Gastroesophageal sphincter (tissue), 4 donors: Measurements from ENCODE around the gene SDF2L1. TPM values are rescaled to one million over a fixed set of nuclear protein-coding genes. Genes with fewer than 3 reads are reported as not detected.

Source experiments
- ATAC-seq: fragments of 150-250 bp; one replicate; pipeline ENCODE4 v1.9.1; 2016; ENCODE audit warnings: mild to moderate bottlenecking, moderate library complexity
- H3K27ac ChIP-seq, 4 donors: fragments of 200-600 bp; sonication (generic) in 3 of 4; 1 replicate in 3 of 4; 2 replicates in 1 of 4; pipeline ENCODE4 v1.5.1; 2016 to 2019
- H3K27me3 ChIP-seq: fragments of 200-600 bp; sonication (generic); one replicate; pipeline ENCODE4 v1.5.1; 2019
- H3K36me3 ChIP-seq, 2 donors: fragments of 200-600 bp; sonication (generic); one replicate each; pipeline ENCODE4 v1.5.1; 2019; ENCODE audit warnings: control low read depth in 1 of 2
- H3K4me1 ChIP-seq, 3 donors: fragments of 200-600 bp; sonication (generic); 1 replicate in 2 of 3; 2 replicates in 1 of 3; pipeline ENCODE4 v1.5.1; 2016 to 2019; ENCODE audit warnings: control low read depth in 2 of 3
- H3K4me3 ChIP-seq, 2 donors: fragments of 200-600 bp; sonication (generic); one replicate each; pipeline ENCODE4 v1.5.1; 2019; ENCODE audit warnings: mild to moderate bottlenecking in 1 of 2, moderate library complexity in 1 of 2
- H3K9me3 ChIP-seq, 3 donors: fragments of 200-600 bp; sonication (generic); one replicate each; pipeline ENCODE4 v1.5.1; 2017 to 2019; ENCODE audit warnings: control low read depth in 2 of 3
- CTCF ChIP-seq, 4 experiments: fragments of 200-600 bp in 2 of 4; fragments of 450-650 bp in 2 of 4; sonication (generic) in 1 of 4; IDR thresholded peaks; one replicate each; pipeline ENCODE4 v1.5.1; 2017 to 2019; ENCODE audit warnings: antibody characterized with exemption in 4 of 4, mild to moderate bottlenecking in 2 of 4, moderate library complexity in 2 of 4
- EP300 ChIP-seq: sonication (generic); formaldehyde crosslinking; IDR thresholded peaks from one replicate; pipeline ENCODE4 v1.6.1; 2017; ENCODE audit warnings: antibody characterized with exemption, mild to moderate bottlenecking
- POLR2A ChIP-seq, 2 donors: fragments of 450-650 bp; IDR thresholded peaks; one replicate each; pipeline ENCODE4 v1.6.1; 2017; ENCODE audit warnings: antibody characterized with exemption in 2 of 2, mild to moderate bottlenecking in 2 of 2, moderate library complexity in 1 of 2
- POLR2AphosphoS5 ChIP-seq: sonication (generic); formaldehyde crosslinking; IDR thresholded peaks from one replicate; pipeline ENCODE4 v1.6.1; 2017; ENCODE audit warnings: antibody characterized with exemption
- WGBS, 2 donors: methylation state at CpG; one replicate each; pipeline ENCODE4 v1.1.5; 2018; ENCODE audit warnings: low coverage in 1 of 2; 5-methylcytosine and 5-hydroxymethylcytosine counted together
- total RNA-seq, 4 donors: library from RNA; depleted of rRNA; stranded (reverse); fragments of >200 nt; gene quantifications; one replicate each; pipeline ENCODE4 v1.1.0, GENCODE V29; 2016

SDF2L1 gene
- total RNA-seq, 4 donors from 2014 or later: 20.7 to 44.1 (median 30.5) TPM

- WGBS, 2 donors: no CpG with 5 or more reads among the region's 40 CpGs
- Histone ChIP-seq H3K4me1 (peaks cover 0 to 28% (median 11%) of the 10 kb centered on the region in 3 donors), H3K27ac (peak overlapping the region in 2 of 4 donors; percentile 57 to 58), H3K4me3 (peak overlapping the region; percentile 55 to 65), H3K9me3 (no peaks in the 10 kb centered on the region), H3K27me3 (peaks cover 51% of the 10 kb centered on the region), H3K36me3 (peaks cover 0 to 4% of the 10 kb centered on the region in 2 donors)
- ATAC-seq: no peak
- no peak for TF ChIP-seq POLR2A (IDR thresholded peaks at IDR 0.05)
- no peak for TF ChIP-seq POLR2AphosphoS5
- no peak for TF ChIP-seq EP300
- no peak for TF ChIP-seq CTCF (IDR thresholded peaks at IDR 0.05)
Measured at GRCh38 chr22:21652547-21653545, 10.7 kb downstream of the SDF2L1 start.

DNA sequence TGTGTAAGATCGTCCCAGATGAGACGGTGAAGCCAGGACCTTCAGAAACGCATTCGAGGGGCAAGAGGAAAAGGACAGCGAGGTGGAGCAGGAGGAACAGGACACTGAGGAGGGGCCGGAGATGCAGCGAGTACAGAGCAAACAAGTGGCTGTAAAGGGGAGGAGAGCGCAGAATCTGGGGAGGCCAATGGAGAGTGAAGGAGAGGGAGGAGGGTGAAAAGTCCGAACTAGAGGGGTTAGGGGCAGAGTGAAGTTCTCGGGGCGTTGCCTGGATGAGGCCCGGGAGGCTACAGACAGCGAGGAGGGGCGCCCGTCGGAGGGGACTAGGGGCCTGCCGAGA, 14.9 kb downstream of the SDF2L1 start:
- Histone ChIP-seq H3K27me3 (peaks cover 80% of the 10 kb centered on the region), H3K4me3 (peak overlapping the region in 1 of 2 donors; percentile 51), H3K27ac (peak overlapping the region in 1 of 4 donors; percentile 17), H3K4me1 (peaks cover 0 to 23% (median 3%) of the 10 kb centered on the region in 3 donors), H3K36me3 (no peaks in the 10 kb centered on the region), H3K9me3 (no peaks in the 10 kb centered on the region)
- no peak for TF ChIP-seq POLR2AphosphoS5
- TF ChIP-seq EP300: no peak
- TF ChIP-seq CTCF (IDR thresholded peaks at IDR 0.05): no peak
- TF ChIP-seq POLR2A (IDR thresholded peaks at IDR 0.05): no peak
- ATAC-seq: no peak
- 10 to 24% methylated on average over 7 to 17 of the region's 17 CpGs for WGBS, 2 donors

DNA sequence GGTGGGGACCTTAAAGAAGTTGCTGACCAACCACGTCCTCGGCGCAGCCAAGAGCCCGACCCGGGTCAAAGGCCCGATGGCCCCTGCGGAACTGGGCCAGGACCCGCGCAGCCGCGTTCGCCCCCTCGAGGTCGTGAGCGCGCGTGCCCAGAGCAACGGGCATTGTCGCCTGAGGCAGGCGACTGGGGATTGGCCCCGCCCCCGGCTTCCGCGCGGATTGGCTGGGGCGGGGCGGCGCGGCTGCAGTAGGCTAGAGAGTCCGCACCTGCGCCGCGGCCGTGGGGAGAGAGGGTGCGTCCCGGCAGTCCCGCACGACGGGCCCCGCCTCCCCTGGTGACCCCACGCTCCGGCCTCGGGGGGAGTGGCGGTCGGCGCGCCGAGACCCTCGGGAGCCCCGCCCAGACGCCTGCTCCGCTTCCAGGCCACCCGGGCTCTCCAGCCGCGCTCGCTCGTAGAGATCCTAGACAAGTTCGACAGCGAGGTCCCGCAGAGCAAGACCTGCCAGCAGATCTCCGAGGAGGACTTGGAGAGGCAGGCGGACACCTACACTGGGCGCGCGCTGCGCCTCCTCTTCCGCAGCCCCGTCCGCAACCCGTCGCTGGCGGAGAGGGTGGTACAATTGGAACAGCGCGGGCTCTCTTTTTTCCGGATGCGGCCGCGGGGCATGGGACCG, 15.4 kb downstream of the SDF2L1 start:
- H3K4me3 ChIP-seq: peak overlapping the region; percentile 25 to 51
- H3K27me3 ChIP-seq: peaks cover 79% of the 10 kb centered on the region
- peak overlapping the region in 1 of 4 donors; percentile 17 for H3K27ac ChIP-seq
- 1% methylated on average over 13 of the region's 79 CpGs; no CpG with 5 or more reads in 1 of the 2 donors for WGBS, 2 donors
- ATAC-seq: peak; percentile 75
- peaks cover 0 to 18% (median under 1%) of the 10 kb centered on the region in 3 donors for H3K4me1 ChIP-seq
- peak; percentile 13 to 15 for TF ChIP-seq POLR2A (IDR thresholded peaks at IDR 0.05)
- no peak for TF ChIP-seq CTCF (IDR thresholded peaks at IDR 0.05)
- TF ChIP-seq EP300: no peak
- no peak for TF ChIP-seq POLR2AphosphoS5
- H3K36me3 ChIP-seq: no peaks in the 10 kb centered on the region
- H3K9me3 ChIP-seq: no peaks in the 10 kb centered on the region

GRCh38 chr22:21659864-21660525, 17.9 kb downstream of the SDF2L1 start:
- no peak for TF ChIP-seq EP300
- no peak for TF ChIP-seq POLR2AphosphoS5
- no peak for TF ChIP-seq POLR2A (IDR thresholded peaks at IDR 0.05)
- TF ChIP-seq CTCF (IDR thresholded peaks at IDR 0.05): no peak
- Histone ChIP-seq H3K4me1 (peaks cover 0 to 14% (median 0%) of the 10 kb centered on the region in 3 donors), H3K27me3 (peaks cover 57% of the 10 kb centered on the region), H3K9me3 (no peaks in the 10 kb centered on the region), H3K27ac (no peak overlapping the region), H3K36me3 (no peaks in the 10 kb centered on the region), H3K4me3 (no peak overlapping the region)
- no peak for ATAC-seq
- WGBS, 2 donors: 66 to 100% methylated on average over 1 to 7 of the region's 7 CpGs
